HCT116 (cell line): ENCODE measurements around the gene PRKRIP1. TPM values are rescaled to one million over a fixed set of nuclear protein-coding genes. Genes with fewer than 3 reads are reported as not detected.

Source experiments
- ATAC-seq: fragments of 200-7000 bp; cut with Tn5 transposase; 2 replicates; pipeline ENCODE4 v1.9.1; 2020; ENCODE audit warnings: mild to moderate bottlenecking, moderate library complexity
- BruUV-seq: library from RNA; stranded (reverse); fragments of 400-500 nt; replicated peaks from 2 replicates; lab custom pipeline; 2021; lab: Mats Ljungman, UMichigan
- CTCF ChIA-PET: fragments of 300-600 bp; sonication (Branson Sonifier 250); formaldehyde crosslinking; loops from one replicate; lab custom pipeline; 2021; ENCODE audit warnings: antibody characterized with exemption; lab: Charles Lee
- POLR2A ChIA-PET: fragments of 300-600, 350-600 bp; sonication (Branson Sonifier 250); formaldehyde crosslinking; loops from one replicate; lab custom pipeline; 2021; ENCODE audit warnings: antibody characterized with exemption; lab: Charles Lee
- RAD21 ChIA-PET, 2 experiments: fragments of 300-600 bp; sonication (Branson Sonifier 250); formaldehyde crosslinking; loops; one replicate each; lab custom pipeline; 2023; ENCODE audit warnings: low total read pairs in 2 of 2; ENCODE audit not compliant: uncharacterized antibody in 2 of 2, unreplicated experiment in 2 of 2, low non-redundant PET in 1 of 2; lab: Charles Lee
- DNase-seq: peaks from one replicate; pipeline ENCODE4 v3.0.0-alpha.2; 2010; ENCODE audit warnings: low read depth, low spot score
- H2AFZ ChIP-seq: fragments of 200-600 bp; shearing (Covaris generic), sonication (generic); 2 replicates; pipeline ENCODE4 v1.6.1; 2017; ENCODE audit warnings: low read depth, mixed run types, mixed read lengths, antibody characterized with exemption, low read length; ENCODE audit not compliant: poor library complexity, severe bottlenecking
- H3K27ac ChIP-seq: 2 replicates; pipeline ENCODE4 v1.5.1; 2012; ENCODE audit warnings: low read depth, low read length
- H3K27me3 ChIP-seq: fragments of 200-600 bp; sonication (generic); 2 replicates; pipeline ENCODE4 v1.6.1; 2016; ENCODE audit warnings: mixed run types, low read length, mixed read lengths; ENCODE audit not compliant: insufficient read depth
- H3K36me3 ChIP-seq, 2 experiments: fragments of 200-500 bp in 1 of 2; fragments of 200-600 bp in 1 of 2; sonication (Bioruptor generic) in 1 of 2; sonication (generic) in 1 of 2; 2 replicates each; pipeline versions ENCODE4 v1.5.1 to v1.6.1; 2014 to 2016; ENCODE audit warnings: low read length in 2 of 2, inconsistent platforms in 1 of 2, mixed read lengths in 1 of 2, mixed run types in 1 of 2; ENCODE audit not compliant: insufficient read depth in 2 of 2, control insufficient read depth in 1 of 2
- H3K4me1 ChIP-seq, 2 experiments: fragments of 200-600 bp in 1 of 2; sonication (generic) in 1 of 2; 2 replicates each; pipeline versions ENCODE4 v1.5.1 to v1.6.1; 2012 to 2017; ENCODE audit warnings: low read length in 2 of 2, inconsistent platforms in 1 of 2, mild to moderate bottlenecking in 1 of 2, mixed read lengths in 1 of 2, mixed run types in 1 of 2, moderate library complexity in 1 of 2; ENCODE audit not compliant: insufficient read depth in 2 of 2, control insufficient read depth in 1 of 2
- H3K4me2 ChIP-seq: fragments of 200-600 bp; sonication (generic); 2 replicates; pipeline ENCODE4 v1.6.1; 2017; ENCODE audit warnings: mixed run types, low read length, mixed read lengths
- H3K4me3 ChIP-seq, 2 experiments: fragments of 200-600 bp in 1 of 2; sonication (generic) in 1 of 2; replicated peaks in 1 of 2; 2 replicates each; pipeline ENCODE4 v1.5.1; 2011 to 2016; ENCODE audit warnings: low read length in 2 of 2, control low read depth in 1 of 2, low read depth in 1 of 2, mild to moderate bottlenecking in 1 of 2, mixed read lengths in 1 of 2, mixed run types in 1 of 2
- H3K79me2 ChIP-seq: fragments of 200-600 bp; sonication (generic); 2 replicates; pipeline ENCODE4 v1.6.1; 2017; ENCODE audit warnings: mild to moderate bottlenecking, mixed run types, low read length, moderate library complexity, mixed read lengths; ENCODE audit not compliant: insufficient read depth
- H3K9ac ChIP-seq: fragments of 200-600 bp; sonication (generic); 2 replicates; pipeline ENCODE4 v1.6.1; 2016; ENCODE audit warnings: low read length, mixed read lengths
- H3K9me2 ChIP-seq: fragments of 200-600 bp; sonication (generic), shearing (Covaris generic); 2 replicates; pipeline ENCODE4 v1.6.1; 2017; ENCODE audit warnings: mixed run types, mild to moderate bottlenecking, moderate library complexity; ENCODE audit not compliant: insufficient read depth
- H3K9me3 ChIP-seq, 2 experiments: fragments of 200-500 bp in 1 of 2; fragments of 200-600 bp in 1 of 2; sonication (Bioruptor generic) in 1 of 2; sonication (generic) in 1 of 2; 2 replicates each; pipeline ENCODE4 v1.6.1; 2014 to 2017; ENCODE audit warnings: low read length in 2 of 2, mixed read lengths in 2 of 2, inconsistent platforms in 1 of 2, low read depth in 1 of 2, mild to moderate bottlenecking in 1 of 2, mixed run types in 1 of 2, moderate library complexity in 1 of 2; ENCODE audit not compliant: control insufficient read depth in 1 of 2, insufficient read depth in 1 of 2
- H4K20me1 ChIP-seq: fragments of 200-600 bp; sonication (generic), shearing (Covaris generic); 2 replicates; pipeline ENCODE4 v1.6.1; 2017; ENCODE audit warnings: mixed run types, mild to moderate bottlenecking, moderate library complexity; ENCODE audit not compliant: insufficient read depth
- CBX3 ChIP-seq: IDR thresholded peaks from 2 replicates; pipeline ENCODE4 v1.6.1; 2012; ENCODE audit warnings: low read depth
- CEBPB ChIP-seq: IDR thresholded peaks from 2 replicates; pipeline ENCODE4 v1.6.1; 2012; ENCODE audit warnings: low read depth
- EGR1 ChIP-seq: IDR thresholded peaks from 2 replicates; pipeline ENCODE4 v1.6.1; 2012; ENCODE audit warnings: low read depth
- ELF1 ChIP-seq: IDR thresholded peaks from 2 replicates; pipeline ENCODE4 v1.6.1; 2012; ENCODE audit warnings: low read depth, borderline replicate concordance
- EZH2phosphoT487 ChIP-seq: fragments of 200-600 bp; IDR thresholded peaks from 2 replicates; pipeline ENCODE4 v1.6.1; 2018; ENCODE audit warnings: antibody characterized with exemption, borderline replicate concordance
- JUND ChIP-seq: IDR thresholded peaks from 2 replicates; pipeline ENCODE4 v1.6.1; 2012
- POLR2A ChIP-seq: IDR thresholded peaks from 2 replicates; pipeline ENCODE4 v1.7.0; 2011; ENCODE audit warnings: borderline replicate concordance; ENCODE audit not compliant: insufficient read depth, insufficient read length; ENCODE audit errors: extremely low read depth
- POLR2AphosphoS5 ChIP-seq: IDR thresholded peaks from 2 replicates; pipeline ENCODE4 v1.6.1; 2011; ENCODE audit warnings: mild to moderate bottlenecking, low read depth, low read length, moderate library complexity
- RAD21 ChIP-seq: IDR thresholded peaks from 2 replicates; pipeline ENCODE4 v1.6.1; 2012; ENCODE audit warnings: low read depth, mild to moderate bottlenecking
- SIN3A ChIP-seq: IDR thresholded peaks from 2 replicates; pipeline ENCODE4 v1.6.1; 2012; ENCODE audit warnings: low read depth
- SP1 ChIP-seq: IDR thresholded peaks from 2 replicates; pipeline ENCODE4 v1.6.1; 2012; ENCODE audit warnings: low read depth
- TCF7L2 ChIP-seq: IDR thresholded peaks from 2 replicates; pipeline ENCODE4 v1.7.0; 2011; ENCODE audit warnings: borderline replicate concordance, inconsistent platforms; ENCODE audit not compliant: insufficient read depth, insufficient read length; ENCODE audit errors: extremely low read depth
- YY1 ChIP-seq: IDR thresholded peaks from 2 replicates; pipeline ENCODE4 v1.6.1; 2011; ENCODE audit warnings: low read length, low read depth, moderate library complexity, mild to moderate bottlenecking; ENCODE audit not compliant: insufficient replicate concordance; ENCODE audit errors: extremely low read depth
- ZFX ChIP-seq: fragments of 450-650 bp; IDR thresholded peaks from 2 replicates; pipeline ENCODE4 v1.6.1; 2017
- ZNF274 ChIP-seq: fragments of 200-500 bp; sonication (Bioruptor generic); IDR thresholded peaks from 2 replicates; pipeline ENCODE4 v1.6.1; 2014; ENCODE audit warnings: mild to moderate bottlenecking, low read depth, low read length, inconsistent platforms
- intact Hi-C: fragments of 100-400 bp; cut with micrococcal nuclease; formaldehyde crosslinking; loops from 2 replicates; pipeline ENCODE4 v1.10.0; 2022
- total RNA-seq: library from RNA; stranded (reverse); gene quantifications from one replicate; pipeline ENCODE4 v1.2.1, GENCODE V29; 2021; ENCODE audit not compliant: unreplicated experiment
- TF ChIP-seq, protein P1 (sequence below): IDR thresholded peaks from 2 replicates; pipeline ENCODE4 v1.6.1; 2012
- TF ChIP-seq, protein P2 (sequence below): IDR thresholded peaks from 2 replicates; pipeline ENCODE4 v1.6.1; 2012
- TF ChIP-seq, protein P3 (sequence below), 3 experiments: fragments of 200-600 bp in 1 of 3; sonication (generic) in 1 of 3; IDR thresholded peaks in 2 of 3; conservative IDR thresholded peaks in 1 of 3; 2 replicates each; pipeline ENCODE4 v1.5.1; 2012 to 2017; ENCODE audit warnings: low read depth in 2 of 3, low read length in 2 of 3, antibody characterized with exemption in 1 of 3, borderline replicate concordance in 1 of 3, control low read depth in 1 of 3, mild to moderate bottlenecking in 1 of 3, mixed read lengths in 1 of 3, mixed run types in 1 of 3, moderate library complexity in 1 of 3; ENCODE audit not compliant: insufficient read depth in 1 of 3

Gene PRKRIP1
- total RNA-seq, 1 experiment from 2014 or later: 23.0 TPM

DNA sequence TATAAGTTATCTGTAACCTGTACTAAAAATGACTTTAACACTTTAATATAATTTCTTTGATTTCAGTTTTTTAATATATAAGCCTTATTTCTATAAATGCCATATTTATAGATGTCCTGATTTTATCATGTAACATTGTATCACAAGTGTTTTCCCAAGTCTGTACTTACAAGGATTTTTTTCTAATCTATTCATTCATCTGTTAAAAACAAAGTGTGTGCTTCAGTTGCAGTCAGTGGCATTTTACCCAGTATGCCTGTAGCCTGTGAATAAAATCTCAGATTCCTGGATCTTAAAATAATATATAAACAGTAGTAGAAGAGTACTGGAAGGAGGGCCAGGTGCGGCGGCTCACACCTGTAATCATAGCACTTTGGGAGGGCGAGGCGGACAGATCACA is 17.4 kb downstream of the PRKRIP1 start:
- Histone ChIP-seq H3K4me3 (no peak overlapping the region), H3K9me2 (no peaks in the 10 kb centered on the region), H3K79me2 (peaks cover 19% of the 10 kb centered on the region; the same call in 1 of the 2 replicates), H3K4me1 (no peaks in the 10 kb centered on the region), H3K9ac (no peak overlapping the region), H3K4me2 (no peak overlapping the region), H3K27me3 (no peaks in the 10 kb centered on the region), H3K9me3 (no peaks in the 10 kb centered on the region), H4K20me1 (no peaks in the 10 kb centered on the region), H3K36me3 (peaks cover 20 to 33% of the 10 kb centered on the region in 2 experiments), H2AFZ (no peak overlapping the region), H3K27ac (no peak overlapping the region)
- ChIA-PET POLR2A (no interaction called here), CTCF (no interaction called here), RAD21 (no interaction called here)
- no peak for ATAC-seq
- TF ChIP-seq POLR2AphosphoS5 (no peak), ELF1 (no peak), CEBPB (no peak), TCF7L2 (no peak), EZH2phosphoT487 (no peak), POLR2A (no peak), EGR1 (no peak), YY1 (no peak), CBX3 (no peak), ZFX (no peak)
- TF ChIP-seq, protein P1, sequence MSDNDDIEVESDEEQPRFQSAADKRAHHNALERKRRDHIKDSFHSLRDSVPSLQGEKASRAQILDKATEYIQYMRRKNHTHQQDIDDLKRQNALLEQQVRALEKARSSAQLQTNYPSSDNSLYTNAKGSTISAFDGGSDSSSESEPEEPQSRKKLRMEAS: no peak
- intact Hi-C loops: no loop called here
- DNase-seq: no peak
- no TSS peak for BruUV-seq

DNA sequence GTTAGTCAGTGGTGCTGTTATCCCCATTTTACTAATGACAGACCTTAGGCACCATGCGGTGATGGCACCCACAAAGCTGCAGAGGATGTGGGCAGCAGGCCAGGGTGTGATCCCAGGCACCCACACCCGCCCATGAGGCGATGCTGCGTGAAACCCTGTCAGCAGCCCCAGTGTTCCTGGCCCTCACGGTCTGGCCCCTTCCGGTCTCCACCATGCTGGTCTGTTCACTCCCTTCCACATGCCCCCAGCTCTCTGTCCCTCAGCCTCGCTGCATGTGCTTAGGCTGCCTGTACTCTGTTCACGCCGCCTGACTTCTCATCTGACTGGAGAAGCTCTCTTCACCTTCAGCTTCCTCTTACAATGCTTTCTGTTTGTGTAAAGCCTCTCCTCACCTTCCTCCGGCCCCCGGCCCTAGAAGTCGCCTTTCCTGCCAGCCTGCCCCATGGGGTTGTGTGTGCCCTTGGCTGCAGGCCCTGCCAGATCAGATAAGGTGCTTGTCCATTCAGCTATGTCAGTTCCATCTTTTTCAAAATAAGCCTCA is 19.6 kb downstream of the PRKRIP1 start:
- intact Hi-C loops: no loop called here
- ChIA-PET POLR2A (no interaction called here), CTCF (no interaction called here), RAD21 (no interaction called here)
- BruUV-seq: no TSS peak
- Histone ChIP-seq H3K36me3 (peaks cover 19 to 29% of the 10 kb centered on the region in 2 experiments), H3K4me2 (no peak overlapping the region), H3K27ac (no peak overlapping the region), H3K27me3 (no peaks in the 10 kb centered on the region), H3K9ac (no peak overlapping the region), H4K20me1 (no peaks in the 10 kb centered on the region), H3K4me3 (no peak overlapping the region), H3K9me3 (no peaks in the 10 kb centered on the region), H3K79me2 (peaks cover 9% of the 10 kb centered on the region; the same call in 1 of the 2 replicates), H3K9me2 (no peaks in the 10 kb centered on the region), H2AFZ (no peak overlapping the region), H3K4me1 (peaks cover 0 to 1% of the 10 kb centered on the region in 2 experiments; a peak in 1 of 4 replicates)
- no peak for ATAC-seq
- no peak for DNase-seq
- TF ChIP-seq, protein P2, sequence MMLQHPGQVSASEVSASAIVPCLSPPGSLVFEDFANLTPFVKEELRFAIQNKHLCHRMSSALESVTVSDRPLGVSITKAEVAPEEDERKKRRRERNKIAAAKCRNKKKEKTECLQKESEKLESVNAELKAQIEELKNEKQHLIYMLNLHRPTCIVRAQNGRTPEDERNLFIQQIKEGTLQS: no peak
- TF ChIP-seq POLR2AphosphoS5: no peak
- no peak for TF ChIP-seq JUND
- TF ChIP-seq RAD21: no peak
- TF ChIP-seq EZH2phosphoT487: no peak
- no peak for TF ChIP-seq YY1
- TF ChIP-seq SP1: no peak
- no peak for TF ChIP-seq TCF7L2
- no peak for TF ChIP-seq SIN3A
- TF ChIP-seq, protein P3, sequence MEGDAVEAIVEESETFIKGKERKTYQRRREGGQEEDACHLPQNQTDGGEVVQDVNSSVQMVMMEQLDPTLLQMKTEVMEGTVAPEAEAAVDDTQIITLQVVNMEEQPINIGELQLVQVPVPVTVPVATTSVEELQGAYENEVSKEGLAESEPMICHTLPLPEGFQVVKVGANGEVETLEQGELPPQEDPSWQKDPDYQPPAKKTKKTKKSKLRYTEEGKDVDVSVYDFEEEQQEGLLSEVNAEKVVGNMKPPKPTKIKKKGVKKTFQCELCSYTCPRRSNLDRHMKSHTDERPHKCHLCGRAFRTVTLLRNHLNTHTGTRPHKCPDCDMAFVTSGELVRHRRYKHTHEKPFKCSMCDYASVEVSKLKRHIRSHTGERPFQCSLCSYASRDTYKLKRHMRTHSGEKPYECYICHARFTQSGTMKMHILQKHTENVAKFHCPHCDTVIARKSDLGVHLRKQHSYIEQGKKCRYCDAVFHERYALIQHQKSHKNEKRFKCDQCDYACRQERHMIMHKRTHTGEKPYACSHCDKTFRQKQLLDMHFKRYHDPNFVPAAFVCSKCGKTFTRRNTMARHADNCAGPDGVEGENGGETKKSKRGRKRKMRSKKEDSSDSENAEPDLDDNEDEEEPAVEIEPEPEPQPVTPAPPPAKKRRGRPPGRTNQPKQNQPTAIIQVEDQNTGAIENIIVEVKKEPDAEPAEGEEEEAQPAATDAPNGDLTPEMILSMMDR (IDR thresholded peaks at IDR 0.05 in 2 of 3, conservative IDR thresholded peaks at IDR 0.05 in 1 of 3; ENCODE audit: borderline replicate concordance in 1 of 3, insufficient read depth in 1 of 3, low read depth in 2 of 3, low read length in 2 of 3): no peak
- TF ChIP-seq ZNF274: no peak
